Measurements from ENCODE around the gene PODXL2. TPM values are rescaled to one million over a fixed set of nuclear protein-coding genes. Genes with fewer than 3 reads are reported as not detected.
"Not testable (repeated sequence)": the region's sequence is repeated elsewhere in the genome, so short reads cannot be mapped to it uniquely, and the experiment has no call there.

PODXL2 gene
- total RNA-seq, 1 donor from 2014 or later, result 1.0 TPM

- DNase-seq (ENCODE audit: low read depth in 2 of 2), result no peak
These were observed 59.7 kb downstream of the PODXL2 start for GRCh38 chr3:127688416-127689265.

GRCh38 chr3:127689266-127689860 lies 60.4 kb downstream of the PODXL2 start:
- no peak for DNase-seq (ENCODE audit: low read depth in 2 of 2)

DNA sequence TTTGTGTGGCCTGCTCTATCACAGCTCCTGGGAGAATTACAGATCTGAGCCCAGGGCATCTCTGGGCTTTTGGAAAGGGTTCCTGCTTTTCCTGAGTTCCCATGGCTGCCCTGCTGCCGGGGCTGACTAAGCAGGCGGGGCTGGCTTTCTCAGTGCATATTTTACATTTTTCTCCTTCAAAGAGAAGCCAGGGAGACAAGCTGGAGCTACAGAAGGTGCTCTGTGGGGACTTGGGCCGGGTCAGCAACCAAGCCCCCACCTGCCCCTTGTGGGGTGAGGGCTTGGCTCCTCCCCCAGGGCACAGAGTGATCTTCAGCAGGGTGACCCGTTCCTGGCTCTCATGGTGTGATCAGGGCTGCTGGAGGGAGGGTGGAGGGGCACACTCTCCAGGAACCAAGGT lies 61.1 kb downstream of the PODXL2 start:
- DNase-seq (ENCODE audit: low read depth in 2 of 2), result no peak

- peak; percentile 43 to 64 for DNase-seq (ENCODE audit: low read depth in 2 of 2)
These were observed 62.0 kb downstream of the PODXL2 start for GRCh38 chr3:127690823-127691452.

- no peak for DNase-seq (ENCODE audit: low read depth in 2 of 2)
These were observed 62.5 kb downstream of the PODXL2 start for GRCh38 chr3:127691489-127691888.

DNA sequence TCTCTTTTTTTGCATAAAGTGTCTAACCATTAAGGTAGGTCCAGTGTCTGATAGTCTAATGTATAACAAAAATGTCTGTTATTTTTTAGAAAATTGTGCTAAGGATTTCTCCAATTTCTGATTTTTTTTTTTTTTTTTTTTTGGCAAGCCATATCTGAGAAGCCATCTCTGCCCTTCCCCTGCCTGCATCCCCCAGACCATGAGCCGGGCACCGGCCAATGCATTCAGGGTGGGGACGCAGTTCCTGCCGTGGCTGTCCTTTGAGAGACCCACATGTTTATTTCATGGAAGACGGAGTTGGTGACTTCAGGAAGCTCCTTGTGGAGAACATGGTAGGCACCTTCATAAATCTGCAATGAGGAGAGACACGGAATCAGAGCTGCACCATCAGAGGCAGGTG lies 63.0 kb downstream of the PODXL2 start:
- no peak for DNase-seq (ENCODE audit: low read depth in 2 of 2)

- DNase-seq (ENCODE audit: low read depth in 2 of 2), result no peak
These were observed 63.7 kb downstream of the PODXL2 start for GRCh38 chr3:127692501-127693335.

GRCh38 chr3:127693336-127693843 lies 64.4 kb downstream of the PODXL2 start:
- no peak for DNase-seq (ENCODE audit: low read depth in 2 of 2)

DNA sequence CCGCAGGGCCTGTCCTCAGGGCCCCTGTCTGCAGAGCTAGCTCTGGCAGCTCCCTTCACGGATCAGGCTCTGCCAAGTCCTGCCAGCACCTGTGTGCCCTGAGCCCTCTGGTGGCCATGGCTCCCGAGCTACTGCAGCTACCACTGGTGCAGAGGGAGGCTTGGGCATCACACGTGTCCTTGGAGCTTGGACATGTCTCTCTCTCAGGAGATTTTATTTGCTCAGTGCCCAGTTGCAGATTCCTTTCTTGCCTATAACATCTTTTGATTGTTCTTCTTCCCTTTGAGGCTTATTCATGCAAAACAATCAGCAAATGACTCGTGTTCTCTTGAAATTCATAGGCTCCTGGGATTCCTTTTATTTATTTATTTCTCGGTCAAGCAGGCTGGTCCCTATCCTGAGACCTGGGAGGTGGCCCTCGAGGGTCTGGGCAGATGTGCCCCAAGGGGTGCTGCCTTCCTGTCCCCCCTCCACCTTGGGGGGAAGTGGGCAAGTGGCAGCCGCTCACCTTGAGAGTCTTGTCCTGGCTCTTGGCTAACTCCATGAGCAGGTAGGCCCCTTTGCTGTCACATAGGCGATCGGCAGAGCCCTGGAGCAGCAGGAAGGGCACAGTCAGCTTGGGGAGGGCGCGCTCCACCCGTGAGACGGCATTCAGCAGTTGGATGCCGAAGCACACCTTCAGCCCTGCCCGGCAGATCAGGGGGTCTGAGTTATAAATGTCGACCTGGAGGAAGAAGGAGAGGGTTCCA lies 65.7 kb downstream of the PODXL2 start:
- peak; percentile 28 to 56 for DNase-seq (ENCODE audit: low read depth in 2 of 2)

DNA sequence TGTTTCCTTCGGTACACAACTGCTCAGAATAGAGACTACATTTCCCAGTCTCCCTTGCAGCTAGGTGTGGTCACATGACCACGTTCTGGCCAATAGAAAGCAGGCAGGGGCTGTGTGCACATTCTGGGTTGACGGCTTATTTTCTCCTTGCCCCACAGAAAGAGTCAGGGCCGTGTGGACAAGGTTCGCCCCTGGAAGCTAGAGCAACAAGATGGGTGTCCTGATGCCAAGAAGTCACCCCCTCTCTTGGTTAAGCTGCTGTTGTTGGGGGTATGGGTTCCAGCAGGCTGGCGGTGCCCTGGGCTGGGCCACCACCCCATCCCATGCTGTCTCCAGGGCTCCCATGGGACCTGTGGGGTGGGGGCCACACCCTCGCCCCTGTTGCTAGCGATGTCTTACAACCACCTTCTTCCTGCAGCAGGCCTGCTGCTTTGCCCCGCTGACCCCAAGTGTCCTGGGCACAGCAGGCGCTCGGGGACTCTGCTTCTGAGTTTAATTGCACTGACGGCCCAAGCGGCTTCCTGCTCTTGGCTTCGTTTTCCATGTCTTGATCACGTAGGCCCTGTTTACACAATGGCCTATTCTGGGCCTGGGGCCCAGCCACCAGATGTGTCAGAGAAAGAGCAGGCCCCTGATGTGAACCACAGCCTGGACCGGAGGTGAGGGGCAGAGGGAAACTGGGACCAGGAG lies 68.7 kb downstream of the PODXL2 start:
- peak; percentile 69 to 73 for DNase-seq (ENCODE audit: low read depth in 2 of 2)

DNA sequence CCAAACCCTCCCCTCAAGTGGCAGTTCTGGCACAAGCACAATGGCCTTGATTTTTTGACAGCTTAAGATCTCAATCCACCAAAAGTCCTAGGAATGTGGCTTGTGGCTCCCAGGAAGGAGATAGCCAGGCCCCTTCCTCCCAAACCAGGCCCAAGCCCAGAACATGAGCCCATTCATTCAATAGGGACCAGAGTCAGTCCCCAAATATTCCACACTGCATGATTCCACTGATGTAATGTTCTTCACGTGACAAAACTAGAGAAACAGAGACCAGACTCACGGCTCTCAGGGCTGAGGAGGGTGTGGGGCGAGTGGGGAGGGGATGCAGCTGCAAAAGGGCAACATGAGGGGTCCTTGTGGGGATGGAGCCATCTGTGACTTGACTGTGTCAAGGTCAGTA lies 69.3 kb downstream of the PODXL2 start:
- no peak for DNase-seq (ENCODE audit: low read depth in 2 of 2)

GRCh38 chr3:127698691-127699415 lies 69.9 kb downstream of the PODXL2 start:
- DNase-seq (ENCODE audit: low read depth in 2 of 2), result no peak

DNA sequence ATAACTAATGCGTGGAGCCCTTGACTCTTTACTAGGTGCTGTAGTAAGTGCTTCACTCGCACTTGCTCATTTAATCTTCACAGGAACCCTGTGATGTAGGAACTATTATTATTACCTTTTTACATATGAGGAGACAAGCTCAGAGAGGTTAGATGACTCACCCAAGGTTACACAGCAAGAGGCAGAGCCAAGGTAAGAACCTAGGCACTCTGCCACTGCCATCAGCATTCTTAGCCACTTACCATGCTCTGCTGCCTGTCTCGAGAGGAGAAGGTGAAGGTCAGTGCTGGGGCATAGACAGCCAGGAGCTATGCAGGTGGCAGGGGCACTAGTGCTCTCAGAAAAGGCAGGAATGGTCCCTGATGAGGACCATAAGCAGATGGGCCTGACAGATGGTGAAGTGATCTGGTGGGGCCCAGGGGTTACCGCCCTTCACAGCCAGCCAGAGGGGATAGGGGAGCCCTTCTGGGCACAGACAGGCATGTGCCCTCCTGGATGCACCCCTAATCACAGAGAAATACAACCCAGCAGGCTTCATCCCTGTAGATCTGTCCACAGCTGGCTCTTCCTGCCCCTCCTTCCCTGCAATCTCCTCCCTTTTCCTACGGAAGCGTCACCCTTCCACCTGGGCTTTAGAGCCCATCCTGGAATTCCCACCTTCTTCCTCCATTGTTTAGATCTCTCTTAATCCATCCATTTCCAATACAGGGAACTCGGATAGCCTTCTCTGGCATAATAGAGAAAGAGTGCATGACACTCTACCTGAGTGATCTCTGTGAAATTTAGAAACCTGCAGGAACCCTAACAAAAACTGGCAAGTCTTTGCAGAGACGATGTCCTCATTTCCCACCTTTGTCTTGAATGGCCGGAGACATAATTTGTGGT lies 70.7 kb downstream of the PODXL2 start:
- peak in 1 of 2 donors; percentile 10 for DNase-seq (ENCODE audit: low read depth in 2 of 2)

DNA sequence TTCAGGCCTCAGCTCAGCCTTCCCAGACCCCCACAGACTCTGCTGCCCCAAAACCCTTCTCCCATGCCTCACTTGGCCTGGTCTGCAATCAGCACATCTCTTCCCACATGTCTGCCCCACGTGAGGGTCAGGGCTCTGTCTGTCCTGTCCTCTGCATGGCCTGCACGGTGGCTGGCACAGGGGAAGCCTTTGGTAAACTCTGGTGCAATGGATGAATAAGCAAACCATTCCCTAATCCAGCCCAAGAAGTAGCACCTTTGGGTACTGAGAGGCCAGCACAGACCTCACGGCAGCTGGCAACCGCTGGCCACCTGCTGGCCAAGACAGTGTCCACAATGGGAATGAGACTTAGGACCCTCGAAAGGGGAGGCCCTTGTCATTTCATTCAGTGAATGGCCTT lies 71.4 kb downstream of the PODXL2 start:
- no peak for DNase-seq (ENCODE audit: low read depth in 2 of 2)

DNA sequence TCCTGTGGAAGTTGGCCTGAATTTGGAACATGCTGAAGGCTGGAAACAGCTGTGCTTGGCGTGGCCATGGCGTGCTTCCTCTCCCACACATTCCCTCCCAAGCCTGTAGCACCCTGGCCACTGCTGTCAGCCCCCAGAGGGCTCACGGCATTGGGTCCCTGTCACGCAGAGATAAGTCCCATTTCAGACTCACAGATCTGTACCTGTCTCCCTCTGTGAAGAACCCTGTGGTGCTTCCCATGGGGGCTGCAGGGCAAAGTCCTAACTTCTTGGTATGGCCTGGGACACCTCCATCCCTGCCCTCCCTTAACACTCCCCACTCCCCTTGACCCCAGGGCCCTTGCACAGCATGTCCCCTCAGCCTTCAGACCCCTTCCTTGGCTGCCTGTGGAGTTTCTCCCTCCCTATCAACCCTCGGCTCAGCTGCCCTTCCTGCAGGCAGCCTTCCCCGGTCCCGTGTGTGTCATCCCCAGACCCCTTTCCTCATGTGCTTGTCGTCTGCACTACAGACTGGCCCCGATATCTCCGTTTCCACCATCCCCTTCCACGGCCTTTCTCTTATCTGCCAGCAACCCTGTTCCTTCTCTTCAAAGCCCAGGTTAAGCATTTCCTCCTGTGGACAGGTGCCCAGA lies 72.4 kb downstream of the PODXL2 start:
- peak; percentile 38 to 80 for DNase-seq (ENCODE audit: low read depth in 2 of 2)

- no peak for DNase-seq (ENCODE audit: low read depth in 2 of 2)
These were observed 73.2 kb downstream of the PODXL2 start for GRCh38 chr3:127702151-127702578.

DNA sequence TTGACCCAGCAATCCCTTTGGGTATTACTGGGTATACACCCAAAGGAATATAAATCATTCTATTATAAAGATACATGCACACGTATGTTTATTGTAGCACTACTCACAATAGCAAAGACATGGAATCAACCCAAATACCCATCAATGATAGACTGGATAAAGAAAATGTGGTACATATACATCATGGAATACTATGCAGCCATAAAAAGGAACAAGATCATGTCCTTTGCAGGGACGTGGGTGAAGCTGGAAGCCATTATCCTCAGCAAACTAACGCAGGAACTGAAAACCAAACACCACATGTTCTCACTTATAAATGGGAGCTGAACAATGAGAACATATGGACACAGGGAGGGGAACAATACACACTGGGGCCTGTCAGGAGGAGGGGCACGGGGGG lies 75.9 kb downstream of the PODXL2 start:
- not testable (repeated sequence) for DNase-seq (ENCODE audit: low read depth in 2 of 2)

- DNase-seq (ENCODE audit: low read depth in 2 of 2), result no peak
These were observed 77.3 kb downstream of the PODXL2 start for GRCh38 chr3:127706312-127706711.
